ENCODE measurements around the gene NAB2.
"Not testable (repeated sequence)": the region's sequence is repeated elsewhere in the genome, so short reads cannot be mapped to it uniquely, and the experiment has no call there.

Gene NAB2

DNA sequence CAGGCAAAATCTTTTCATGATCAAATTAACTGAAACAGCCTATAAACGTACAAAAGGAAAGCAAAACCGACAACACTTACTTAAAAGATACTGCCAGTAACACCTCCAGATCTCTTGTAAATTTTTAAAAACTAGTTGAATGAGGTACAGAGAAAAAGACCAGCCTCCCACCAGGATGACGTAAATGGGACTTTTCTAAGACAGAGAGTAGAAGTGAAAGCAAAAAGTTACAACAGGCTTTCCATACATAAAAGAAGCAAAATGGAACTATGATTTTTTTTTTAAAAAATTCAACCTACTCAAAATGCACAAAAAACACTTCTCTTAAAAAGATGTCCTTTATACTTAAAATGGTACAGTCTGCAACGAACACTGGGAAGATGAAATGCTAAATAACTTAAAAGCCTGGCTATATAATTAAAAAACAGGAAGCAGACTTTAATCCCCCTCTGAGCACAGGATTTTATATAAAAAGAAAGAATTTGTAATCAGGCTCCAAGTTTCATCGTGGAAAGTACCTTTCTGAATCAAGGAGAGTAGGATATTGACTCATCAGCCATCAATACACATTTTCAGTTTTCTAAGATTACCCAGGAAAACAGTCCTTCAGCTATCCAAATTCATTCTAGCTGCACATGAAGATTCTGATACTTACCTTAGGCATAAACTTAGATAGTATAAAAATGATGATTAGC is 24.8 kb upstream of the NAB2 start:
- peak; percentile 94 for FAIRE-seq
- DNase-seq (ENCODE audit: extremely low spot score, insufficient read length, low read depth): no peak

DNA sequence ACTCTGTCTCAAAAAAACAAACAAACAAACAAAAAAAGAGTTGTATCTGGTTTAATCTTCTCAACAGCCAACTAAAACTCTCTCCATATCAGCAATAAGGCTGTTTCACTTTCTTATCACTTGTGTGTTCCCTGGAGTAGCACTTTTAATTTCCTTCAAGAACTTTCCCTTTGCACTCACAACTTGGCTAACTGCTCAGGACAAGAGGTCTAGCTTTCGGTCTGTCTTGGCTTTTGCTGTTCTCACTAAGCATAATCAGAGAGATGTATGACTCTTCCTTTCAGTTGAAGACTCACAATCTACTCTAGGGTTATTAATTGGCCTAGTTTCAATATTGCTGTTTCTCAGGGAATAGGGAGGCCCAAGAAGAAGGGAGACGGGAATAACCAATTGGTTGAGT is 22.7 kb upstream of the NAB2 start:
- DNase-seq (ENCODE audit: extremely low spot score, insufficient read length, low read depth) (no peak), FAIRE-seq (no peak)

DNA sequence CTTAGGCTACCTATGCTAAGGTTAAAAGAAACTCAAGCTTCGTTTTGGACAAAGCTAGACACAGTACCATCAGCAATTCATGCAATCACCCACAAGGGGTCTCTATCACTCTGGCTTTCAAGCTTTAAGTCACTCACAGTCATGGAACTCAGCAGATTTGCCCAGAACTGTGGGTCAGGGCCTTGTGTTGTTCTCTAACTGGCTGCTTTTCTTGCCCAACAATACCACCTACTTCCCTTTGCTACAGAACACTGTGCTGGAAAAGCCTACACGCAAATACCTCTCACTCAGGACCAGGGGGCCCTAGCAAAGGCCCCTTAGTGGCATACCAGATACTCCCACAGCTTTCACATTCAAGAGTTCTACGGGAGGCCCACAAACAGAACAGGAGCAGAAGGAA is 19.4 kb upstream of the NAB2 start:
- DNase-seq (ENCODE audit: extremely low spot score, insufficient read length, low read depth): no peak
- FAIRE-seq: peak; percentile 92

- FAIRE-seq (peak; percentile 5), DNase-seq (ENCODE audit: extremely low spot score, insufficient read length, low read depth) (no peak)
Observed at GRCh38 chr12:57072661-57073060, 16.3 kb upstream of the NAB2 start.

DNA sequence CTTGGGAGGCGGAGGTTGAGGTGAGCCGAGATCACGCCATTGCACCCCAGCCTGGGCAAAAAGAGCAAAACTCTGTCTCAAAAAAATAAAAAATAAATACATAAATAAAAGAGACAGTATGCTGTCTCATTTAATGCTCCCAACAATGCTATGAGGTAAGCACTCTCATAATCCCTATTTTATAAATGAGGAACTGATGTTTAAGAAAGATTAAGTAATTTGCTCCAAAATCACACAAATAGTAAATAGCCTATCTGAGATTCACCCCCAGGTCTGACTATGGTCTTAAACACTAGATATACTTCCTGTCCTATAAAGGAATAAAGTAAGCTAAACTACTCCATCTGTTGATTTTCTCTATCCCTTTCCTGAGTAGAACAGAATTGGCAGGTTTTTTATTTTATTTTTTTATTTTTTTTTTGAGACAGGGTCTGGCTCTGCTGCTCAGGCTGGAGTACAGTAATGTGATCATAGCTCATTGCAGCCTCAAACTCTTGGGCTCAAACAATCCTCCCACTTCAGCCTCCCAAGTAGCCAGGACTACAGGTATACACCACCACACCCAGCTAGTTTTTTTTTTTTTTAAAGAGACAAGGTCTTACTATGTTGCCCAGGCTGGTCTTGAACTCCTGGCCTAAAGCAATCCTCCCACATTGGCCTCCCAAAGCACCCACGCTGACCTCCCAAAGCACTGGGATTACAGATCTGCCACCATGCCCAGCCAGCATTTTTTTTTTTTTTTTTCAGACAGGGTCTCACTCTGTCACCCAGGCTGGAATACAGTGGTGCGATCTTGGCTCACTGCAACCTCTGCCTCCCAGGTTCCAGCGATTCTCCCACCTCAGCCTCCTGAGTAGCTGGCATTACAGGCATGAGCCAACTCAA is 15.1 kb upstream of the NAB2 start:
- not testable (repeated sequence) for DNase-seq (ENCODE audit: extremely low spot score, insufficient read length, low read depth); FAIRE-seq

GRCh38 chr12:57078519-57079404 is 10.2 kb upstream of the NAB2 start, which contains the start of gene NEMP1:
Gene NEMP1, minus strand, starts transcription at chr12:57078791. Its CDS starts 46 bp downstream, at chr12:57078745.
- DNase-seq (ENCODE audit: extremely low spot score, insufficient read length, low read depth) (peak; percentile 85), FAIRE-seq (peak; percentile 99)

DNA sequence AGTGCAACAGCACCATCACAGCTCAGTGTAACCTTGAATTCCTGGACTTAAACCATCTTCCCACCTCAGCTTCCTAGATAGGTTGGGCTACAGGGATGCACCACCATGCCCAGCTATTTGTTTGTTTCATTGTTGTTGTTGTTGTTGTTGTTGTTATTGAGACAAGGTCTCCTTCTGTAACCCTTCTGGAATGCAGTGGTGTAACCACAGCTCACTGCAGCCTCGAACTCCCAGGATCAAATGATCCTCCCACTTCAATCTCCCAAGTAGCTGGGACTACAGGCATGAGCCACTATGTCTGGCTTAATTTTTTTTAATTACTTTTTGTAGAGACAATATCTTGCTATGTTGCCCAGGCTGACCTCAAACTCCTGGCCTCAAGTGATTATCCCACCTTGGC is 9.1 kb upstream of the NAB2 start:
- no peak for FAIRE-seq

DNA sequence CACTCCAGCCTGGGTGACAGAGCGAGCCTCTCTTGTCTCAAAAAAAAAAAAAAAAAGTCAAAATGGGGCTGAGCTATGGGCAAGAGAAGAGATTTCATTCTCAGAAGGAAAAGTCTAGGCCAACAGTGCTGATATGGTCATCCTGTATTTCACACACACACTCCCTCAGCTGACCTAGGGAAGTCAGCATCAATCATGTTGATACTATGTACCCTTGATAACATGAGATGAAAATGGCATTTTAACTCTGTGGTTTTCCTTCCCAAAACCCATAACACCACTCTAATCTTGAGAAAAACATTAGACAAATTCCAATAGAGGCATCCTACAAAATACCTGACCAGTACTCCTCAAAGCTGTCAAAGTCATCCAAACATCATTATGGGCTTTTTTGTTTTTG is 8.1 kb upstream of the NAB2 start:
- DNase-seq (ENCODE audit: extremely low spot score, insufficient read length, low read depth) (no peak), FAIRE-seq (no peak)

More for the DNA sequence above, 9.1 kb upstream of the NAB2 start:
- no peak for DNase-seq (ENCODE audit: extremely low spot score, insufficient read length, low read depth)

DNA sequence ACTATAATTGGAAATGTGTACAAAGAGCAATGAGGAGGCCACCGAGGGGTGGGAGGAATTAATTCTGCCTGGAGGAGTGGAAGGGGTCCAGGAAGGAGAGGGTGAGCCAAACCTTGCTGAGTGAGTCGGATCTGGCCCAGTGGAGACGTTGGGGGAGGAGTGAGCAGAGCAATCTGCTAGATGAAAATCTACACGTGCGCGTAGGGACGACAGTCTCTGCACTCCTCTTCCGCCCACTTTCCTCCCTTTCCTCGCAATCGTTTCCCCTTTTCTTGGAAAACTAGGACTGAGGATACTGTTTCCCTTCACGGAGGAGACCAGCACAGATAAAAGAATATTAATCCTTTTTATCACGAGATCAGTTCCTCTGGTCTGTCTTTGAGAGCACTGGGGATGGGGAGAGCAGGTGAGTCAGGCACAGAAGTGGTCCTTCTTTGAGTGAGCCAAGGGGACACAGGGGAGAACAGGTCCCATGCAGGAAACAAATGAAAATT is 2.9 kb upstream of the NAB2 start:
- FAIRE-seq (no peak), DNase-seq (ENCODE audit: extremely low spot score, insufficient read length, low read depth) (no peak)

DNA sequence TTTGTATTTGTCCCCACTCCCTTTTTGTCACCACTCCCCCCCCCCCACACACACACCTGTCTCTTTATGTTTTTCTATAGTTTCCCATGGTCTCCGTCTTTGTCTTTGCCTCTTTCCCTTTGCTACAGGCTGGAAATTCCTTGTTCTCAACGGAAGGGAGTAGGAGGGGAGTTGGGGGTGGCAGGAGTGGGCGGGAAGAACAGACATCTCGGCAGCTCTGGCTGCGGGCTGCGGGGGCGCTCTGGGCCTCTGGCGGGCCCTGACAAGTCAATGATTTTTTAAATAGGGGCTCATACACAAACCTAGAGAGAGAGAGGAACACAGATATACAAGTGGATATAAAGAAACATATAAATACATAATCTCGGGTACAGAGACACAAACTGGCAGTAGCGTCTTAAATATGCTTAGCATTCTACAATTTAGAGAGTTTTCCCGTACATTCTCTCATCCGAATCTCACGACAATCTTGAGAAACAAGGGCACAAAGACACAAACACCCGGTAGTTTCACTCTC is 2.4 kb upstream of the NAB2 start:
- peak; percentile 59 for FAIRE-seq

GRCh38 chr12:57087010-57087690 is 1.8 kb upstream of the NAB2 start:
- DNase-seq (ENCODE audit: extremely low spot score, insufficient read length, low read depth): peak; percentile 76

More for the DNA sequence above, 2.4 kb upstream of the NAB2 start:
- no peak for DNase-seq (ENCODE audit: extremely low spot score, insufficient read length, low read depth)

DNA sequence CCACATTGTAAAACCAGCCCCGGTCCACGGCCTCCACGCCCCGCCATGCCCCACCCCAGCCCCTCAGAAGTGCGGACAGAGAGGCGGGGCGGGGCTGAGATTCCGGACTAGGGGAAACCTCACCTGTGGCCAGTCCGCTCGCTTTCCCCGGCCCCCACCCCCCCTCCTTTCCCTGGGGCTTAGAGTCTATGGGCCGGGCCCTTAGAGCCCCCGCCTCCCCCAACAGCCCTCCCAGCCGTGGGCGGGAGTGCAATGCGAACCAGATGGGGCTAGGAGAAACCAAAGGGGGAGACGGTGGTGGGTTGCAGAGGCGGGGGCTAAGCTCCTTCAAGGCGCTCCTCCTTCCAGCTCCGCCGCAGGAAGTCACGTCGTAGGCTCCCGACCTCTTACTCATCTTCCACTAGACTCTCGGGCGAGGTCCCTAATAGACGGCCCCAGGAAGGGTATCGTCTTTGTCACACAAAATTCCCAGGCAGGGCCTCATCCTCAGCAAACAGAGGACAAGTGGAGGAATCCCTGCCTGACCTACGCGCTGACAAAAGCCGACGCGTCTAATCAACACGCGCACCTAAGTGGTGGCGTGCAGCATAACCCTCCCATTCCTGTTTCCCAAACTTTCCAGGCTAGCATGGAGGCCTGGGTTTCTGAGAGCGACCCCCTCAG is 1.1 kb upstream of the NAB2 start:
- peak; percentile 78 for FAIRE-seq
- DNase-seq (ENCODE audit: extremely low spot score, insufficient read length, low read depth): no peak

More at GRCh38 chr12:57087010-57087690, 1.8 kb upstream of the NAB2 start:
- no peak for FAIRE-seq

- FAIRE-seq: peak; percentile 44
- DNase-seq (ENCODE audit: extremely low spot score, insufficient read length, low read depth): no peak
Observed at GRCh38 chr12:57089271-57090245, 644 bp downstream of the NAB2 start.

- DNase-seq (ENCODE audit: extremely low spot score, insufficient read length, low read depth) (no peak), FAIRE-seq (no peak)
Observed at GRCh38 chr12:57090490-57090889, 1.6 kb downstream of the NAB2 start.

GRCh38 chr12:57090924-57091637 is 2.2 kb downstream of the NAB2 start:
- FAIRE-seq: no peak
- DNase-seq (ENCODE audit: extremely low spot score, insufficient read length, low read depth): no peak

- FAIRE-seq (no peak), DNase-seq (ENCODE audit: extremely low spot score, insufficient read length, low read depth) (no peak)
Observed at GRCh38 chr12:57091638-57092528, 3.0 kb downstream of the NAB2 start.
